Astrocyte of the cerebellum (primary cell): ENCODE measurements around the gene SEC16B.

Source experiments
- DNase-seq: peaks from one replicate; pipeline ENCODE4 v3.0.0-alpha.2; 2011; ENCODE audit warnings: low read depth
- H3K4me3 ChIP-seq: 2 replicates; pipeline ENCODE4 v1.5.1; 2011; ENCODE audit warnings: mild to moderate bottlenecking, low read depth, low read length, moderate library complexity
- CTCF ChIP-seq: IDR thresholded peaks from 2 replicates; pipeline ENCODE4 v1.5.1; 2012; ENCODE audit warnings: low read length, low read depth, moderate library complexity, mild to moderate bottlenecking; ENCODE audit errors: missing control alignments
- in situ Hi-C: cut with HindIII; loops from 2 replicates; pipeline ENCODE4 v1.10.0; 2017; ENCODE audit warnings: low sequenced_read_pairs

The SEC16B gene

GRCh38 chr1:177979272-177979671, 9.4 kb upstream of the SEC16B start:
- TF ChIP-seq CTCF = no peak
- H3K4me3 ChIP-seq = no peak overlapping the region
- in situ Hi-C loops = loop anchor here (25.0 kb wide), 1 partner anchor 308 kb away; no protein-coding TSS in a partner anchor
- no peak for DNase-seq

- TF ChIP-seq CTCF = no peak
- in situ Hi-C loops = loop anchor here (25.0 kb wide), 1 partner anchor 309 kb away; no protein-coding TSS in a partner anchor
- no peak for DNase-seq
- H3K4me3 ChIP-seq = no peak overlapping the region
Measured at GRCh38 chr1:177978530-177978929, 8.7 kb upstream of the SEC16B start.

- TF ChIP-seq CTCF = no peak
- no peak for DNase-seq
Measured at GRCh38 chr1:177977141-177977540, 7.3 kb upstream of the SEC16B start.

GRCh38 chr1:177976596-177976995, 6.7 kb upstream of the SEC16B start:
- in situ Hi-C loops = loop anchor here (25.0 kb wide), 1 partner anchor 311 kb away; no protein-coding TSS in a partner anchor
- TF ChIP-seq CTCF = no peak
- DNase-seq = no peak
- H3K4me3 ChIP-seq = no peak overlapping the region

More at GRCh38 chr1:177977141-177977540, 7.3 kb upstream of the SEC16B start:
- in situ Hi-C loops = loop anchor here (25.0 kb wide), 1 partner anchor 310 kb away; no protein-coding TSS in a partner anchor
- H3K4me3 ChIP-seq = no peak overlapping the region

GRCh38 chr1:177975588-177976495, 6.0 kb upstream of the SEC16B start:
- in situ Hi-C loops = loop anchor here (25.0 kb wide), 1 partner anchor 311 kb away; no protein-coding TSS in a partner anchor
- no peak for DNase-seq
- H3K4me3 ChIP-seq = no peak overlapping the region
- TF ChIP-seq CTCF = no peak

GRCh38 chr1:177973585-177973984, 3.7 kb upstream of the SEC16B start:
- TF ChIP-seq CTCF = no peak
- DNase-seq = no peak
- in situ Hi-C loops = no loop called here
- H3K4me3 ChIP-seq = no peak overlapping the region
